CD4-positive, alpha-beta T cell treated with Interleukin-1 beta for 1 hour (primary cell): Measurements from ENCODE around the gene LMNA.

Experiments
- DNase-seq, 2 donors: peaks; one replicate each; pipeline ENCODE4 v3.0.0-alpha.2; 2020 to 2022

Gene LMNA

GRCh38 chr1:156122086-156122485, 7.6 kb downstream of the LMNA start:
- DNase-seq, result peak in 1 of 2 donors; percentile 19

GRCh38 chr1:156122519-156123355, 8.2 kb downstream of the LMNA start:
- DNase-seq, result peak; percentile 15 to 32

GRCh38 chr1:156123356-156124196, 9.1 kb downstream of the LMNA start:
- DNase-seq, result peak; percentile 63 to 74

GRCh38 chr1:156124557-156125483, 10.3 kb downstream of the LMNA start:
- DNase-seq, result peak; percentile 58 to 68

- DNase-seq, result peak in 1 of 2 donors; percentile 21
These were observed 11.0 kb downstream of the LMNA start for GRCh38 chr1:156125544-156125943.

GRCh38 chr1:156126043-156126629, 11.6 kb downstream of the LMNA start:
- DNase-seq, result peak; percentile 80 to 86

GRCh38 chr1:156126630-156127534, 12.4 kb downstream of the LMNA start:
- DNase-seq, result peak; percentile 87 to 89

GRCh38 chr1:156128308-156128653, 13.8 kb downstream of the LMNA start:
- peak in 1 of 2 donors; percentile 14 for DNase-seq

GRCh38 chr1:156128654-156129597, 14.4 kb downstream of the LMNA start:
- DNase-seq, result peak; percentile 1 to 13

- DNase-seq, result peak; percentile 76 to 82
These were observed 15.4 kb downstream of the LMNA start for GRCh38 chr1:156129687-156130577.

- DNase-seq, result no peak
These were observed 16.0 kb downstream of the LMNA start for GRCh38 chr1:156130578-156130942.

GRCh38 chr1:156134716-156135435, 20.4 kb downstream of the LMNA start:
- peak in 1 of 2 donors; percentile 35 for DNase-seq

GRCh38 chr1:156135930-156136871, 21.7 kb downstream of the LMNA start:
- peak in 1 of 2 donors; percentile 31 for DNase-seq

- peak in 1 of 2 donors; percentile 29 for DNase-seq
These were observed 22.5 kb downstream of the LMNA start for GRCh38 chr1:156136970-156137483.

GRCh38 chr1:156138458-156138867, 24.0 kb downstream of the LMNA start:
- no peak for DNase-seq

- DNase-seq, result peak in 1 of 2 donors; percentile 55
These were observed 26.6 kb downstream of the LMNA start for GRCh38 chr1:156140879-156141707.
